ENCODE results near the gene TAGLN2. TPM values are rescaled to one million over a fixed set of nuclear protein-coding genes. Genes with fewer than 3 reads are reported as not detected.

TAGLN2 gene
- polyA plus RNA-seq, 1 experiment, result 400 TPM

GRCh38 chr1:159937054-159937750 is 11.9 kb upstream of the TAGLN2 start:
- CTCF ChIA-PET, result interaction anchor here (0.6 to 13.3 kb wide), 6 partner anchors 9 to 81 kb away, joined by 3 to 380 read pairs (median 3); partner anchors contain the start of gene IGSF9
- H3K4me3 ChIP-seq (ENCODE audit: low read depth, low read length), result no peak overlapping the region
- H3K27ac ChIP-seq (ENCODE audit: low read depth, low read length), result no peak overlapping the region
- no peak for DNase-seq (ENCODE audit: low read depth, low spot score)
- TF ChIP-seq, protein P1, sequence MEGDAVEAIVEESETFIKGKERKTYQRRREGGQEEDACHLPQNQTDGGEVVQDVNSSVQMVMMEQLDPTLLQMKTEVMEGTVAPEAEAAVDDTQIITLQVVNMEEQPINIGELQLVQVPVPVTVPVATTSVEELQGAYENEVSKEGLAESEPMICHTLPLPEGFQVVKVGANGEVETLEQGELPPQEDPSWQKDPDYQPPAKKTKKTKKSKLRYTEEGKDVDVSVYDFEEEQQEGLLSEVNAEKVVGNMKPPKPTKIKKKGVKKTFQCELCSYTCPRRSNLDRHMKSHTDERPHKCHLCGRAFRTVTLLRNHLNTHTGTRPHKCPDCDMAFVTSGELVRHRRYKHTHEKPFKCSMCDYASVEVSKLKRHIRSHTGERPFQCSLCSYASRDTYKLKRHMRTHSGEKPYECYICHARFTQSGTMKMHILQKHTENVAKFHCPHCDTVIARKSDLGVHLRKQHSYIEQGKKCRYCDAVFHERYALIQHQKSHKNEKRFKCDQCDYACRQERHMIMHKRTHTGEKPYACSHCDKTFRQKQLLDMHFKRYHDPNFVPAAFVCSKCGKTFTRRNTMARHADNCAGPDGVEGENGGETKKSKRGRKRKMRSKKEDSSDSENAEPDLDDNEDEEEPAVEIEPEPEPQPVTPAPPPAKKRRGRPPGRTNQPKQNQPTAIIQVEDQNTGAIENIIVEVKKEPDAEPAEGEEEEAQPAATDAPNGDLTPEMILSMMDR (IDR thresholded peaks at IDR 0.05; ENCODE audit: low read depth, low read length), result no peak
- no peaks in the 10 kb centered on the region for H3K9me3 ChIP-seq (ENCODE audit: control insufficient read depth, insufficient read depth, low read length)
- H3K27me3 ChIP-seq (ENCODE audit: control insufficient read depth, insufficient read depth, low read length), result peaks cover 26% of the 10 kb centered on the region
- POLR2A ChIA-PET, result no interaction called here

DNA sequence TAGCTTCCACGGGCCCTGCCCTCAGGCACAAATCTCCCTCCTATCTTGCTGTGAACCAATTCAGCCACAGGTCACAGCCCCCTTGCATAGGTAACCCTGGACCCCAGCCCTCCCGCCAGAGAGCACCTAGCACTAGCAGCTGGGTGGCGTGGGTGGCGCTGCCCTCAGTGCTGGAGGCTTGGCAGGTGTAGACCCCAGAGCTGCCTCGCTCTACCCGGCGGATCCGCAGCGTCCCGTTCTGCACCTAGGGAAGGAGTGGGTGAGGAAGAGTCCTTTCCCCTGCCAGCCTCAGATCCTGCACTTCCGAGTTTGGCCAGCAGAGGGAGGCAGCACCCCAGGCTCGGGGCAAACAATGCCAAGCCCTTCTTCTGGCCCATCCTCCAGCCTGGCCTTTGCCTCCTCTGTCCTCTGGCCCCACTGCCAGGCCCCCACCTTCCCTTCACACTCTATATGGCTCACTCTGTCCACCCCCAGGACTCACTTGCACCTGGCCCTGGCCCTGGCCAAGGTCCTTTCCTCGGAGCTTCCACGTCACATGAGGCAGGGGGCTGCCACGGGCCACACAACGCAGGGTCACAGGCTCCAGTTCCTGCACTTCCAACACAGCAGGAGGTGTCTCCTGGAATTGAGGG is 11.1 kb upstream of the TAGLN2 start:
- ChIA-PET POLR2A (no interaction called here), CTCF (interaction anchor here (0.6 to 13.3 kb wide), 11 partner anchors 9 to 259 kb away, joined by 3 to 380 read pairs (median 3); partner anchors contain the start of gene IGSF9)
- H3K9me3 ChIP-seq (ENCODE audit: control insufficient read depth, insufficient read depth, low read length), result no peaks in the 10 kb centered on the region
- no peak overlapping the region for H3K27ac ChIP-seq (ENCODE audit: low read depth, low read length)
- no peak overlapping the region for H3K4me3 ChIP-seq (ENCODE audit: low read depth, low read length)
- TF ChIP-seq, protein P1 (IDR thresholded peaks at IDR 0.05; ENCODE audit: low read depth, low read length), result peak; percentile 97
- H3K27me3 ChIP-seq (ENCODE audit: control insufficient read depth, insufficient read depth, low read length), result peaks cover 21% of the 10 kb centered on the region
- no peak for DNase-seq (ENCODE audit: low read depth, low spot score)

- POLR2A ChIA-PET, result no interaction called here
- CTCF ChIA-PET, result interaction anchor here (0.6 to 13.3 kb wide), 8 partner anchors 8 to 260 kb away, joined by 3 to 380 read pairs (median 3); no protein-coding TSS in a partner anchor
- peaks cover 16% of the 10 kb centered on the region for H3K27me3 ChIP-seq (ENCODE audit: control insufficient read depth, insufficient read depth, low read length)
- TF ChIP-seq, protein P1 (IDR thresholded peaks at IDR 0.05; ENCODE audit: low read depth, low read length), result no peak
- DNase-seq (ENCODE audit: low read depth, low spot score), result no peak
- no peaks in the 10 kb centered on the region for H3K9me3 ChIP-seq (ENCODE audit: control insufficient read depth, insufficient read depth, low read length)
- no peak overlapping the region for H3K4me3 ChIP-seq (ENCODE audit: low read depth, low read length)
- no peak overlapping the region for H3K27ac ChIP-seq (ENCODE audit: low read depth, low read length)
Observed at GRCh38 chr1:159935719-159936272, 10.5 kb upstream of the TAGLN2 start.

GRCh38 chr1:159935305-159935704 is 10.0 kb upstream of the TAGLN2 start:
- Histone ChIP-seq H3K27me3 (ENCODE audit: control insufficient read depth, insufficient read depth, low read length) (peaks cover 14% of the 10 kb centered on the region), H3K27ac (ENCODE audit: low read depth, low read length) (no peak overlapping the region), H3K4me3 (ENCODE audit: low read depth, low read length) (no peak overlapping the region), H3K9me3 (ENCODE audit: control insufficient read depth, insufficient read depth, low read length) (no peaks in the 10 kb centered on the region)
- ChIA-PET POLR2A (no interaction called here), CTCF (interaction anchor here (0.9 to 13.3 kb wide), 6 partner anchors 7 to 81 kb away, joined by 3 to 380 read pairs (median 4); no protein-coding TSS in a partner anchor)
- DNase-seq (ENCODE audit: low read depth, low spot score), result no peak
- TF ChIP-seq, protein P1 (IDR thresholded peaks at IDR 0.05; ENCODE audit: low read depth, low read length), result no peak

Data from AG04450 (cell line).